HepG2 (cell line): ENCODE data around the gene OPN1SW. TPM values are rescaled to one million over a fixed set of nuclear protein-coding genes. Genes with fewer than 3 reads are reported as not detected.

Experiments
- FOXA3 ChIP-seq: IDR thresholded peaks from 2 replicates; pipeline ENCODE4 v1.6.1; 2016; ENCODE audit warnings: missing genetic modification reagents, missing compliant biosample characterization
- HOXA5 ChIP-seq: sonication (generic); formaldehyde crosslinking; IDR thresholded peaks from 2 replicates; pipeline ENCODE4 v1.4.0; 2020; ENCODE audit warnings: missing genetic modification reagents
- KLF16 ChIP-seq, 2 experiments: sonication (generic) in 1 of 2; formaldehyde crosslinking in 1 of 2; IDR thresholded peaks; 2 replicates each; pipeline versions ENCODE4 v1.6.1 to v1.8.0; 2016 to 2023; ENCODE audit warnings: missing genetic modification reagents in 2 of 2, missing compliant biosample characterization in 1 of 2
- KLF9 ChIP-seq: IDR thresholded peaks from 2 replicates; pipeline ENCODE4 v1.6.1; 2016; ENCODE audit warnings: low read depth
- MXD4 ChIP-seq: IDR thresholded peaks from 2 replicates; pipeline ENCODE4 v1.6.1; 2016; ENCODE audit warnings: mild to moderate bottlenecking, missing biosample characterization, missing genetic modification reagents
- STAG1 ChIP-seq: sonication (generic); formaldehyde crosslinking; IDR thresholded peaks from 2 replicates; pipeline ENCODE4 v1.4.0; 2020; ENCODE audit warnings: missing genetic modification reagents
- ZFAT ChIP-seq: sonication (generic); formaldehyde crosslinking; conservative IDR thresholded peaks from 2 replicates; pipeline ENCODE4 v1.8.1; 2023; ENCODE audit warnings: missing genetic modification reagents, inconsistent platforms
- ZNF782 ChIP-seq: sonication (generic); formaldehyde crosslinking; IDR thresholded peaks from 2 replicates; pipeline ENCODE4 v1.4.0; 2020; ENCODE audit warnings: missing genetic modification reagents, mild to moderate bottlenecking, borderline replicate concordance
- polyA plus RNA-seq, 8 experiments: library from polyadenylated mRNA; depleted of rRNA in 3 of 8; stranded (reverse) in 7 of 8; unstranded in 1 of 8; fragments of >200 nt; fragmentation: Illumina TruSeq in 4 of 8; extraction: Trizol in 4 of 8; gene quantifications; 2 replicates each; pipeline versions ENCODE4 v1.2.1 to v1.2.3, GENCODE V29; 2011 to 2016; ENCODE audit warnings: low read depth in 4 of 8, missing spikeins in 1 of 8, mixed read lengths in 1 of 8; ENCODE audit not compliant: insufficient read depth in 1 of 8
- total RNA-seq, 5 experiments: library from RNA; depleted of rRNA; stranded (reverse); fragments of >200 nt; fragmentation: Illumina TruSeq; extraction: Trizol; gene quantifications; 2 replicates each; pipeline ENCODE4 v1.2.3, GENCODE V29; 2016; ENCODE audit warnings: low read depth in 1 of 5
- TF ChIP-seq, protein P1 (sequence below), 2 experiments: IDR thresholded peaks; 2 replicates each; pipeline ENCODE4 v1.6.1; 2011 to 2012; ENCODE audit warnings: low read length in 2 of 2, borderline replicate concordance in 1 of 2, low read depth in 1 of 2, mild to moderate bottlenecking in 1 of 2, moderate library complexity in 1 of 2
- TF ChIP-seq, protein P2 (sequence below): sonication (generic); formaldehyde crosslinking; IDR thresholded peaks from 2 replicates; pipeline ENCODE4 v1.4.0; 2020; ENCODE audit warnings: missing genetic modification reagents
- TF ChIP-seq, protein P3 (sequence below): sonication (generic); formaldehyde crosslinking; IDR thresholded peaks from 2 replicates; pipeline ENCODE4 v1.9.0; 2022; ENCODE audit warnings: missing genetic modification reagents, mild to moderate bottlenecking, borderline replicate concordance
- TF ChIP-seq, protein P4 (sequence below): sonication (generic); formaldehyde crosslinking; IDR thresholded peaks from 2 replicates; pipeline ENCODE4 v1.5.1; 2020; ENCODE audit warnings: mild to moderate bottlenecking, missing genetic modification reagents, borderline replicate concordance
- TF ChIP-seq, protein P5 (sequence below): sonication (generic); formaldehyde crosslinking; IDR thresholded peaks from 2 replicates; pipeline ENCODE4 v1.4.0; 2020; ENCODE audit warnings: low read depth, mild to moderate bottlenecking, missing genetic modification reagents

Gene OPN1SW
- total and polyA plus RNA-seq, 2 of the 13 experiments (the other 11 are each of a cell fraction or from before 2014, with no cell fraction given) = not detected

DNA sequence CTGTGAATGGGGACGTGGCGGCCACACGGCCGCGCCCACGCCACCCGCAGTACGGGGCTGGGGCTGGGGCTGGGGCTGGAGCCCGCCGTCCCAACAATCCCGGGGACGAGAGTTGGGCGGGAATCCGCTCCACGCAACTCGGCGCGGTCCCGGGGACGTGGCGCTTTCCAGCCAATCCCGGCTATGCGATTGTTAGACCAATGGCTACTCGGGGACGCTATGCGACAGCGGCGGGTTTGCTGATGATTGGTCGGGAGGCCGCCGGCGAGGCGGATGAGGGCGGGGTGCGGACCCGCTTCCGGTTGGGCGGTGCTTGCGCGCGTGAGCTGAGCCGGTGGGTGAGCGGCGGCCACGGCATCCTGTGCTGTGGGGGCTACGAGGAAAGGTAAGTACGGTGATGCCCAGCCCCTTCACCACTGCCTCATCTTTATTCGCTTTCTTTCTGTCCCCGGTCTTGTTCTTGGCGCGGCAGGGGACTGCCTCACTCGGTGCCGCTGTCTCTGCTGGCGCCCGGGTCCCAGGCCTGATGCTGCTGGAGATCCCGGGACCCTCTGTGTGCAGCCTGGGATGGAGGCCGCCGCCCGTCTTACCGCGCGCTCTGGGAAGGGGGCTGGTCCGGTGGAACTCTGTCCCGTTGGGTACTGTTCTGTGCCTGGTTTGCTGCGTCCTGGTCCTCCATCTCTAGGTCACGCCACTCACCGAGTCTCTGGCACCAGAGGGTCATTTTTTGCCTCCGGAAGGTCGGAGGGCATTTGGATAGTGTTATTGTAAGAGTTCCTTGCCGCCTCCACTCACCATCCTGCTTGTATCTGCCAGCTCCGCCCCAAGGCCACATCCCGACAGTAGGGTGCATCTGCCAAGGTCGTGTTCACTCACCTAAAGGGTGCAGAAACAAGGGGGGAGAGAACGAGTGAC is 36.3 kb downstream of the OPN1SW start, which contains the start of gene CALU (continued):
- TF ChIP-seq, protein P1, sequence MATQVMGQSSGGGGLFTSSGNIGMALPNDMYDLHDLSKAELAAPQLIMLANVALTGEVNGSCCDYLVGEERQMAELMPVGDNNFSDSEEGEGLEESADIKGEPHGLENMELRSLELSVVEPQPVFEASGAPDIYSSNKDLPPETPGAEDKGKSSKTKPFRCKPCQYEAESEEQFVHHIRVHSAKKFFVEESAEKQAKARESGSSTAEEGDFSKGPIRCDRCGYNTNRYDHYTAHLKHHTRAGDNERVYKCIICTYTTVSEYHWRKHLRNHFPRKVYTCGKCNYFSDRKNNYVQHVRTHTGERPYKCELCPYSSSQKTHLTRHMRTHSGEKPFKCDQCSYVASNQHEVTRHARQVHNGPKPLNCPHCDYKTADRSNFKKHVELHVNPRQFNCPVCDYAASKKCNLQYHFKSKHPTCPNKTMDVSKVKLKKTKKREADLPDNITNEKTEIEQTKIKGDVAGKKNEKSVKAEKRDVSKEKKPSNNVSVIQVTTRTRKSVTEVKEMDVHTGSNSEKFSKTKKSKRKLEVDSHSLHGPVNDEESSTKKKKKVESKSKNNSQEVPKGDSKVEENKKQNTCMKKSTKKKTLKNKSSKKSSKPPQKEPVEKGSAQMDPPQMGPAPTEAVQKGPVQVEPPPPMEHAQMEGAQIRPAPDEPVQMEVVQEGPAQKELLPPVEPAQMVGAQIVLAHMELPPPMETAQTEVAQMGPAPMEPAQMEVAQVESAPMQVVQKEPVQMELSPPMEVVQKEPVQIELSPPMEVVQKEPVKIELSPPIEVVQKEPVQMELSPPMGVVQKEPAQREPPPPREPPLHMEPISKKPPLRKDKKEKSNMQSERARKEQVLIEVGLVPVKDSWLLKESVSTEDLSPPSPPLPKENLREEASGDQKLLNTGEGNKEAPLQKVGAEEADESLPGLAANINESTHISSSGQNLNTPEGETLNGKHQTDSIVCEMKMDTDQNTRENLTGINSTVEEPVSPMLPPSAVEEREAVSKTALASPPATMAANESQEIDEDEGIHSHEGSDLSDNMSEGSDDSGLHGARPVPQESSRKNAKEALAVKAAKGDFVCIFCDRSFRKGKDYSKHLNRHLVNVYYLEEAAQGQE (IDR thresholded peaks at IDR 0.05; ENCODE audit: borderline replicate concordance in 1 of 2, low read depth in 1 of 2, low read length in 2 of 2) = peak in 1 of 2 experiments; percentile 34; a peak in 1 of 4 replicates
- TF ChIP-seq STAG1 (CRISPR knock-in tag) (no peak), MXD4 (CRISPR knock-in tag) (peak; percentile 89), ZNF782 (CRISPR knock-in tag) (peak; percentile 72; the same call in 1 of the 2 replicates), KLF16 (CRISPR knock-in tag; IDR thresholded peaks at IDR 0.05) (peak in 1 of 2 experiments; percentile 60; a peak in 1 of 4 replicates), KLF9 (peak; percentile 15; the same call in 1 of the 2 replicates), FOXA3 (CRISPR knock-in tag) (0 out of 2 replicates have a peak, but pooled peaks have one; percentile 11), HOXA5 (CRISPR knock-in tag) (0 out of 2 replicates have a peak, but pooled peaks have one; percentile 14), ZFAT (CRISPR knock-in tag) (no peak)
- TF ChIP-seq, protein P2, sequence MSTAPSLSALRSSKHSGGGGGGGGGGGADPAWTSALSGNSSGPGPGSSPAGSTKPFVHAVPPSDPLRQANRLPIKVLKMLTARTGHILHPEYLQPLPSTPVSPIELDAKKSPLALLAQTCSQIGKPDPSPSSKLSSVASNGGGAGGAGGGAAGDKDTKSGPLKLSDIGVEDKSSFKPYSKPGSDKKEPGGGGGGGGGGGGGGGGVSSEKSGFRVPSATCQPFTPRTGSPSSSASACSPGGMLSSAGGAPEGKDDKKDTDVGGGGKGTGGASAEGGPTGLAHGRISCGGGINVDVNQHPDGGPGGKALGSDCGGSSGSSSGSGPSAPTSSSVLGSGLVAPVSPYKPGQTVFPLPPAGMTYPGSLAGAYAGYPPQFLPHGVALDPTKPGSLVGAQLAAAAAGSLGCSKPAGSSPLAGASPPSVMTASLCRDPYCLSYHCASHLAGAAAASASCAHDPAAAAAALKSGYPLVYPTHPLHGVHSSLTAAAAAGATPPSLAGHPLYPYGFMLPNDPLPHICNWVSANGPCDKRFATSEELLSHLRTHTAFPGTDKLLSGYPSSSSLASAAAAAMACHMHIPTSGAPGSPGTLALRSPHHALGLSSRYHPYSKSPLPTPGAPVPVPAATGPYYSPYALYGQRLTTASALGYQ (CRISPR knock-in tag) = peak; percentile 55; the same call in 1 of the 2 replicates
- TF ChIP-seq, protein P3, sequence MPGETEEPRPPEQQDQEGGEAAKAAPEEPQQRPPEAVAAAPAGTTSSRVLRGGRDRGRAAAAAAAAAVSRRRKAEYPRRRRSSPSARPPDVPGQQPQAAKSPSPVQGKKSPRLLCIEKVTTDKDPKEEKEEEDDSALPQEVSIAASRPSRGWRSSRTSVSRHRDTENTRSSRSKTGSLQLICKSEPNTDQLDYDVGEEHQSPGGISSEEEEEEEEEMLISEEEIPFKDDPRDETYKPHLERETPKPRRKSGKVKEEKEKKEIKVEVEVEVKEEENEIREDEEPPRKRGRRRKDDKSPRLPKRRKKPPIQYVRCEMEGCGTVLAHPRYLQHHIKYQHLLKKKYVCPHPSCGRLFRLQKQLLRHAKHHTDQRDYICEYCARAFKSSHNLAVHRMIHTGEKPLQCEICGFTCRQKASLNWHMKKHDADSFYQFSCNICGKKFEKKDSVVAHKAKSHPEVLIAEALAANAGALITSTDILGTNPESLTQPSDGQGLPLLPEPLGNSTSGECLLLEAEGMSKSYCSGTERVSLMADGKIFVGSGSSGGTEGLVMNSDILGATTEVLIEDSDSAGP (CRISPR knock-in tag) = peak; percentile 92
- TF ChIP-seq, protein P4, sequence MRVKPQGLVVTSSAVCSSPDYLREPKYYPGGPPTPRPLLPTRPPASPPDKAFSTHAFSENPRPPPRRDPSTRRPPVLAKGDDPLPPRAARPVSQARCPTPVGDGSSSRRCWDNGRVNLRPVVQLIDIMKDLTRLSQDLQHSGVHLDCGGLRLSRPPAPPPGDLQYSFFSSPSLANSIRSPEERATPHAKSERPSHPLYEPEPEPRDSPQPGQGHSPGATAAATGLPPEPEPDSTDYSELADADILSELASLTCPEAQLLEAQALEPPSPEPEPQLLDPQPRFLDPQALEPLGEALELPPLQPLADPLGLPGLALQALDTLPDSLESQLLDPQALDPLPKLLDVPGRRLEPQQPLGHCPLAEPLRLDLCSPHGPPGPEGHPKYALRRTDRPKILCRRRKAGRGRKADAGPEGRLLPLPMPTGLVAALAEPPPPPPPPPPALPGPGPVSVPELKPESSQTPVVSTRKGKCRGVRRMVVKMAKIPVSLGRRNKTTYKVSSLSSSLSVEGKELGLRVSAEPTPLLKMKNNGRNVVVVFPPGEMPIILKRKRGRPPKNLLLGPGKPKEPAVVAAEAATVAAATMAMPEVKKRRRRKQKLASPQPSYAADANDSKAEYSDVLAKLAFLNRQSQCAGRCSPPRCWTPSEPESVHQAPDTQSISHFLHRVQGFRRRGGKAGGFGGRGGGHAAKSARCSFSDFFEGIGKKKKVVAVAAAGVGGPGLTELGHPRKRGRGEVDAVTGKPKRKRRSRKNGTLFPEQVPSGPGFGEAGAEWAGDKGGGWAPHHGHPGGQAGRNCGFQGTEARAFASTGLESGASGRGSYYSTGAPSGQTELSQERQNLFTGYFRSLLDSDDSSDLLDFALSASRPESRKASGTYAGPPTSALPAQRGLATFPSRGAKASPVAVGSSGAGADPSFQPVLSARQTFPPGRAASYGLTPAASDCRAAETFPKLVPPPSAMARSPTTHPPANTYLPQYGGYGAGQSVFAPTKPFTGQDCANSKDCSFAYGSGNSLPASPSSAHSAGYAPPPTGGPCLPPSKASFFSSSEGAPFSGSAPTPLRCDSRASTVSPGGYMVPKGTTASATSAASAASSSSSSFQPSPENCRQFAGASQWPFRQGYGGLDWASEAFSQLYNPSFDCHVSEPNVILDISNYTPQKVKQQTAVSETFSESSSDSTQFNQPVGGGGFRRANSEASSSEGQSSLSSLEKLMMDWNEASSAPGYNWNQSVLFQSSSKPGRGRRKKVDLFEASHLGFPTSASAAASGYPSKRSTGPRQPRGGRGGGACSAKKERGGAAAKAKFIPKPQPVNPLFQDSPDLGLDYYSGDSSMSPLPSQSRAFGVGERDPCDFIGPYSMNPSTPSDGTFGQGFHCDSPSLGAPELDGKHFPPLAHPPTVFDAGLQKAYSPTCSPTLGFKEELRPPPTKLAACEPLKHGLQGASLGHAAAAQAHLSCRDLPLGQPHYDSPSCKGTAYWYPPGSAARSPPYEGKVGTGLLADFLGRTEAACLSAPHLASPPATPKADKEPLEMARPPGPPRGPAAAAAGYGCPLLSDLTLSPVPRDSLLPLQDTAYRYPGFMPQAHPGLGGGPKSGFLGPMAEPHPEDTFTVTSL (CRISPR knock-in tag) = no peak
- TF ChIP-seq, protein P5, sequence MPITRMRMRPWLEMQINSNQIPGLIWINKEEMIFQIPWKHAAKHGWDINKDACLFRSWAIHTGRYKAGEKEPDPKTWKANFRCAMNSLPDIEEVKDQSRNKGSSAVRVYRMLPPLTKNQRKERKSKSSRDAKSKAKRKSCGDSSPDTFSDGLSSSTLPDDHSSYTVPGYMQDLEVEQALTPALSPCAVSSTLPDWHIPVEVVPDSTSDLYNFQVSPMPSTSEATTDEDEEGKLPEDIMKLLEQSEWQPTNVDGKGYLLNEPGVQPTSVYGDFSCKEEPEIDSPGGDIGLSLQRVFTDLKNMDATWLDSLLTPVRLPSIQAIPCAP = 0 out of 2 replicates have a peak, but pooled peaks have one; percentile 37
